Stomach (tissue), 9 donors: Measurements from ENCODE around the gene HMGN2. TPM values are rescaled to one million over a fixed set of nuclear protein-coding genes. Genes with fewer than 3 reads are reported as not detected.

Source experiments
- DNase-seq, 2 donors: peaks; one replicate each; pipeline versions ENCODE4 v3.0.0 to v3.0.0-alpha.2; 2013 to 2019
- H3K27ac ChIP-seq, 5 donors: fragments of 200-600 bp in 4 of 5; sonication (generic) in 4 of 5; one replicate each; pipeline ENCODE4 v1.5.1; 2013 to 2019; ENCODE audit warnings: mild to moderate bottlenecking in 1 of 5, moderate library complexity in 1 of 5
- H3K27me3 ChIP-seq, 3 donors: fragments of 200-600 bp; sonication (generic); one replicate each; pipeline ENCODE4 v1.5.1; 2017 to 2019; ENCODE audit warnings: mixed run types in 1 of 3
- H3K36me3 ChIP-seq, 4 donors: fragments of 200-600 bp; sonication (generic); 1 replicate in 3 of 4; 2 replicates in 1 of 4; pipeline ENCODE4 v1.5.1; 2016 to 2019
- H3K4me1 ChIP-seq, 4 donors: fragments of 200-600 bp; sonication (generic); one replicate each; pipeline ENCODE4 v1.5.1; 2016 to 2019
- H3K4me3 ChIP-seq, 4 donors: fragments of 200-600 bp; sonication (generic) in 3 of 4; one replicate each; pipeline ENCODE4 v1.5.1; 2016 to 2019; ENCODE audit warnings: mild to moderate bottlenecking in 1 of 4
- H3K9me3 ChIP-seq, 4 donors: fragments of 200-600 bp; sonication (generic); one replicate each; pipeline ENCODE4 v1.5.1; 2016 to 2019
- EP300 ChIP-seq: sonication (generic); formaldehyde crosslinking; IDR thresholded peaks from one replicate; pipeline ENCODE4 v1.6.1; 2017; ENCODE audit warnings: antibody characterized with exemption
- POLR2A ChIP-seq, 4 donors: fragments of 450-650 bp; IDR thresholded peaks; one replicate each; pipeline ENCODE4 v1.6.1; 2016; ENCODE audit warnings: antibody characterized with exemption in 4 of 4, control low read depth in 2 of 4, mild to moderate bottlenecking in 1 of 4, moderate library complexity in 1 of 4
- POLR2AphosphoS5 ChIP-seq, 3 donors: sonication (generic); formaldehyde crosslinking; IDR thresholded peaks; one replicate each; pipeline ENCODE4 v1.6.1; 2016; ENCODE audit warnings: antibody characterized with exemption in 3 of 3
- WGBS, 5 donors: extraction: QIAGEN DNeasy Blood & Tissue Kit in 3 of 5; methylation state at CpG; one replicate each; pipeline versions ENCODE4 v1.1.5 to v1.1.7; 2013 to 2018; 5-methylcytosine and 5-hydroxymethylcytosine counted together
- intact Hi-C: fragments of 100-400 bp; cut with DNase I; formaldehyde crosslinking; loops from one replicate; pipeline ENCODE4 v1.15.1; 2023; ENCODE audit warnings: low total_unique reads
- polyA plus RNA-seq, 3 donors: library from polyadenylated mRNA; stranded (reverse); fragments of 200-250 nt; gene quantifications; one replicate each; pipeline ENCODE4 v1.2.3, GENCODE V29; 2013
- total RNA-seq, 5 donors: library from RNA; depleted of rRNA; stranded (reverse); fragments of >200 nt; gene quantifications; one replicate each; pipeline versions ENCODE4 v1.1.0 to v1.2.3, GENCODE V29; 2014 to 2016
- TF ChIP-seq, protein P1 (sequence below), 7 experiments: fragments of 450-650 bp in 4 of 7; fragments of 200-600 bp in 3 of 7; sonication (generic) in 3 of 7; IDR thresholded peaks; one replicate each; pipeline ENCODE4 v1.5.1; 2016 to 2019; ENCODE audit warnings: antibody characterized with exemption in 7 of 7, control low read depth in 2 of 7, mild to moderate bottlenecking in 1 of 7
- donor health status: healthy with polysubstance abuse.
- donor health status: Bipolar disorder and iron deficiency.
- donor health status: healthy.

HMGN2 gene
- total and polyA plus RNA-seq, 8 donors, result 70.1 to 897 (median 445) TPM

DNA sequence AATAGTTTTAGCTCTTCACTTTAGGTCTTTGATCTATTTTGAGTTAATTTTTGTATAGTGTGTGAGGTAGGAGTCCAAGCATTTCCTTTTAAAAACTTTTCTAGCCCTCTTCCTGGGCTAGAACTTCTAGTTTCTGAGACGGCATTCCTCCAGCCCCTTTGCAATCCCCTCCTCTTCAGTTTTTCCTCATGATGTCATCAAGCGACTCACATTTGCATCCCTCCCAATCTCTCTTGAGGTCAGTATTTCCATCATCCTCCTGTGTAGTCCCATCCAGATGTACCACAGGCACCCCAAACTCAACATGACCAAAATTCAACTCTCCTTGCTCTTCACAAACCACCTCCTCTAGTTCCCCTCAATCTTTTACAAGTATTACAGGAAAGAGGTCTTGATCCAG lies 10.7 kb downstream of the HMGN2 start:
- intact Hi-C loops, result no loop called here

DNA sequence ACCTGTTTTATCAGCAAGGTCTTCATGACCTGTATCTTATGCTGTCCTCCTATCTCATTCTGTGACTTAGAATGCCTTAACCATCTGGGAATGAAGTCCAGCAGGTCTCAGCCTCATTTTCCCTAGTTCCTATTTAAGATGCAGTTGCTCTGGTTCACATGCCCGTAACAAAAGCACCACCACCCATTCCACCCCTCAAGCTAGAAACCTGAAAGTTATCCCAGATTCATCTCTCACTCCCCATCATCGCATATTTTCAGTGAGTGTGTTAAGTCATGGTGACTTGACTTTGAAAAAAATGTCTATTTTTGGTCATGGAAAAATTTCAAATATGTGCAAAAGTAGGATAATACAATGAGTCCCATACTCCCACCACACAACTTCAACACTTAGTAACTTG lies 11.7 kb downstream of the HMGN2 start:
- H3K4me3 ChIP-seq, result no peak overlapping the region
- intact Hi-C loops, result no loop called here
- no peak for DNase-seq
- WGBS, 5 donors, result 79 to 91% (median 88%) methylated on average over 2 of the region's 2 CpGs
- H3K36me3 ChIP-seq, result peaks cover 0 to 23% (median 16%) of the 10 kb centered on the region in 4 donors
- H3K4me1 ChIP-seq, result no peaks in the 10 kb centered on the region
- no peaks in the 10 kb centered on the region for H3K9me3 ChIP-seq
- H3K27me3 ChIP-seq, result no peaks in the 10 kb centered on the region
- TF ChIP-seq, protein P1, sequence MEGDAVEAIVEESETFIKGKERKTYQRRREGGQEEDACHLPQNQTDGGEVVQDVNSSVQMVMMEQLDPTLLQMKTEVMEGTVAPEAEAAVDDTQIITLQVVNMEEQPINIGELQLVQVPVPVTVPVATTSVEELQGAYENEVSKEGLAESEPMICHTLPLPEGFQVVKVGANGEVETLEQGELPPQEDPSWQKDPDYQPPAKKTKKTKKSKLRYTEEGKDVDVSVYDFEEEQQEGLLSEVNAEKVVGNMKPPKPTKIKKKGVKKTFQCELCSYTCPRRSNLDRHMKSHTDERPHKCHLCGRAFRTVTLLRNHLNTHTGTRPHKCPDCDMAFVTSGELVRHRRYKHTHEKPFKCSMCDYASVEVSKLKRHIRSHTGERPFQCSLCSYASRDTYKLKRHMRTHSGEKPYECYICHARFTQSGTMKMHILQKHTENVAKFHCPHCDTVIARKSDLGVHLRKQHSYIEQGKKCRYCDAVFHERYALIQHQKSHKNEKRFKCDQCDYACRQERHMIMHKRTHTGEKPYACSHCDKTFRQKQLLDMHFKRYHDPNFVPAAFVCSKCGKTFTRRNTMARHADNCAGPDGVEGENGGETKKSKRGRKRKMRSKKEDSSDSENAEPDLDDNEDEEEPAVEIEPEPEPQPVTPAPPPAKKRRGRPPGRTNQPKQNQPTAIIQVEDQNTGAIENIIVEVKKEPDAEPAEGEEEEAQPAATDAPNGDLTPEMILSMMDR (IDR thresholded peaks at IDR 0.05), result no peak
- TF ChIP-seq POLR2A (IDR thresholded peaks at IDR 0.05) (no peak), POLR2AphosphoS5 (IDR thresholded peaks at IDR 0.05) (no peak), EP300 (no peak)
- H3K27ac ChIP-seq, result no peak overlapping the region

More for the DNA sequence above, 10.7 kb downstream of the HMGN2 start:
- H3K36me3 ChIP-seq, result peaks cover 0 to 29% (median 22%) of the 10 kb centered on the region in 4 donors
- no peaks in the 10 kb centered on the region for H3K9me3 ChIP-seq
- no peak overlapping the region for H3K27ac ChIP-seq
- no peak for DNase-seq
- H3K4me1 ChIP-seq, result no peaks in the 10 kb centered on the region
- no peak overlapping the region for H3K4me3 ChIP-seq
- no peaks in the 10 kb centered on the region for H3K27me3 ChIP-seq
- TF ChIP-seq, protein P1 (IDR thresholded peaks at IDR 0.05), result no peak
- no peak for TF ChIP-seq EP300
- TF ChIP-seq POLR2AphosphoS5 (IDR thresholded peaks at IDR 0.05), result no peak
- TF ChIP-seq POLR2A (IDR thresholded peaks at IDR 0.05), result no peak
- WGBS, 5 donors, result 76 to 92% (median 85%) methylated on average over 2 of the region's 2 CpGs

DNA sequence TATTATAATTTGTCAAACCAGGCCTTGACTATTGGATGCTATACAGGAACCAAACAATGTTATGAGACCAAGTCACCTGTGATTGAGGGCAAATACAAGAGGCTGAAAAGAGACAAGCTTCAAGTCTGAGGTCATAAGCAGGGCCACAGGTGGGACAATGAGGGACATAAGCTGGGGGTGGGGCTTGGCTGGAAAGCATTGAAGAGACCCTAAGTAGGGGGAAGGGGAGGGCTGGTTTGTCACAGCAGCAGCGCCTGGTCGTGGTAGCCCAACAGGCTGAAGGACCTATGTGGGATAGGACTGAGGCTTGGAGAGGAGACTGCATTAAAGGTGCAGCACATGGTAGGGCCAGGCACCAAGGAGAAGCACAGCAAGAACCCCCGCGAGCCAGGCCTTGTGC lies 17.9 kb downstream of the HMGN2 start:
- no peak for DNase-seq
- Histone ChIP-seq H3K27ac (no peak overlapping the region), H3K27me3 (no peaks in the 10 kb centered on the region), H3K9me3 (no peaks in the 10 kb centered on the region), H3K4me1 (no peaks in the 10 kb centered on the region), H3K4me3 (no peak overlapping the region), H3K36me3 (no peaks in the 10 kb centered on the region)
- intact Hi-C loops, result no loop called here
- TF ChIP-seq POLR2AphosphoS5 (IDR thresholded peaks at IDR 0.05), result no peak
- TF ChIP-seq, protein P1 (IDR thresholded peaks at IDR 0.05), result no peak
- no peak for TF ChIP-seq POLR2A (IDR thresholded peaks at IDR 0.05)
- TF ChIP-seq EP300, result no peak
- WGBS, 5 donors, result 65 to 92% (median 77%) methylated on average over 2 to 4 of the region's 4 CpGs

DNA sequence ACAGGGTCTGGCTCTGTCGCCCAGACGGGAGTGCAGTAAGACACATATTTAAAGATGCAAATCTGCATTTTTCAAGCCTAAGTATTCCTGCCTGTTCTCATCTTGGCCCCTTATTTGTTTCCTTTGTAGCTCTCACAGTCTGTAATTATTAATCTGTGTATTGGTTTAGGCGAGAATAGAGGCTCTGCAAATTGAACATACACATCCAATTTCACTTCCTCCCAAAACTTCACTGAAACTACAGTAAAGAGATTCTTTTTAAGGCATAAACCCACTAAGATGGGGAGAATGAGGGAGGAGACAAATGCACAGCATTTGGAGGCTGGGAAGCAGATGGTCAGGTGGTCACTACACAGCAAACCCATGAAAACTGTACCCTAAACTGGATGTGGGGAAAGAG lies 21.0 kb downstream of the HMGN2 start:
- no peak overlapping the region for H3K4me3 ChIP-seq
- no peaks in the 10 kb centered on the region for H3K9me3 ChIP-seq
- intact Hi-C loops, result no loop called here
- 55 to 66% (median 62%) methylated on average over 3 of the region's 3 CpGs for WGBS, 5 donors
- H3K4me1 ChIP-seq, result no peaks in the 10 kb centered on the region
- H3K27ac ChIP-seq, result no peak overlapping the region
- TF ChIP-seq POLR2AphosphoS5 (IDR thresholded peaks at IDR 0.05) (no peak), EP300 (no peak), POLR2A (IDR thresholded peaks at IDR 0.05) (no peak)
- TF ChIP-seq, protein P1 (IDR thresholded peaks at IDR 0.05), result no peak
- H3K36me3 ChIP-seq, result no peaks in the 10 kb centered on the region
- H3K27me3 ChIP-seq, result no peaks in the 10 kb centered on the region
- DNase-seq, result no peak
